ENCODE data around the gene PACS1. TPM values are rescaled to one million over a fixed set of nuclear protein-coding genes. Genes with fewer than 3 reads are reported as not detected.
"Not testable (repeated sequence)": the region's sequence is repeated elsewhere in the genome, so short reads cannot be mapped to it uniquely, and the experiment has no call there.

PACS1 gene
- total and polyA plus RNA-seq, 8 donors: 14.7 to 269 (median 51.0) TPM

- TF ChIP-seq POLR2AphosphoS5 (IDR thresholded peaks at IDR 0.05): peak in 1 of 3 donors; percentile 51
- TF ChIP-seq CTCF (IDR thresholded peaks at IDR 0.05): no peak
- no peak for TF ChIP-seq POLR2A (IDR thresholded peaks at IDR 0.05)
- no peaks in the 10 kb centered on the region for H3K36me3 ChIP-seq
- 7 to 16% (median 10%) methylated on average over 3 of the region's 3 CpGs for WGBS, 5 donors
- peak overlapping the region in 2 of 5 donors; percentile 31 to 64 for H3K27ac ChIP-seq
- peak in 1 of 2 donors; percentile 39 for DNase-seq
- peaks cover 32 to 87% (median 61%) of the 10 kb centered on the region in 4 donors for H3K4me1 ChIP-seq
- H3K27me3 ChIP-seq: no peaks in the 10 kb centered on the region
- H3K4me3 ChIP-seq: no peak overlapping the region
- H3K9me3 ChIP-seq: no peaks in the 10 kb centered on the region
- intact Hi-C loops (cut with DNase I; ENCODE audit: low total_unique reads): no loop called here
These were observed 42.8 kb downstream of the PACS1 start for GRCh38 chr11:66112601-66113499.

GRCh38 chr11:66114957-66115356 lies 44.9 kb downstream of the PACS1 start:
- H3K4me3 ChIP-seq; intact Hi-C loops (cut with DNase I; ENCODE audit: low total_unique reads); H3K36me3 ChIP-seq; H3K27me3 ChIP-seq; DNase-seq; H3K9me3 ChIP-seq: not testable (repeated sequence)
- peak overlapping the region in 4 of 5 donors; percentile 17 to 73 (median 25) for H3K27ac ChIP-seq
- 43 to 69% (median 59%) methylated on average over 3 of the region's 3 CpGs for WGBS, 5 donors
- peaks cover 44 to 99% (median 71%) of the 10 kb centered on the region in 4 donors for H3K4me1 ChIP-seq

GRCh38 chr11:66115638-66116301 lies 45.7 kb downstream of the PACS1 start:
- H3K4me1 ChIP-seq: peaks cover 44 to 92% (median 70%) of the 10 kb centered on the region in 4 donors
- H3K27ac ChIP-seq: peak overlapping the region; percentile 17 to 73 (median 29)
- intact Hi-C loops (cut with DNase I; ENCODE audit: low total_unique reads): no loop called here
- H3K36me3 ChIP-seq: no peaks in the 10 kb centered on the region
- no peaks in the 10 kb centered on the region for H3K27me3 ChIP-seq
- H3K4me3 ChIP-seq: peak overlapping the region in 1 of 4 donors; percentile 15
- peak in 1 of 2 donors; percentile 43 for DNase-seq
- WGBS, 5 donors: 15 to 31% (median 21%) methylated on average over 8 of the region's 8 CpGs
- TF ChIP-seq CTCF (IDR thresholded peaks at IDR 0.05) (no peak), POLR2AphosphoS5 (IDR thresholded peaks at IDR 0.05) (no peak), EP300 (IDR thresholded peaks at IDR 0.05) (no peak), POLR2A (IDR thresholded peaks at IDR 0.05) (no peak)
- no peaks in the 10 kb centered on the region for H3K9me3 ChIP-seq

- H3K4me1 ChIP-seq: peaks cover 44 to 82% (median 66%) of the 10 kb centered on the region in 4 donors
- TF ChIP-seq POLR2A (IDR thresholded peaks at IDR 0.05) (no peak), CTCF (IDR thresholded peaks at IDR 0.05) (no peak), EP300 (IDR thresholded peaks at IDR 0.05) (no peak), POLR2AphosphoS5 (IDR thresholded peaks at IDR 0.05) (no peak)
These were observed 46.7 kb downstream of the PACS1 start for GRCh38 chr11:66116576-66117361.

More at GRCh38 chr11:66116576-66117361, 46.7 kb downstream of the PACS1 start:
- no peak for DNase-seq
- Histone ChIP-seq H3K27ac (peak overlapping the region in 2 of 5 donors; percentile 1 to 73), H3K27me3 (no peaks in the 10 kb centered on the region), H3K9me3 (no peaks in the 10 kb centered on the region), H3K36me3 (no peaks in the 10 kb centered on the region), H3K4me3 (no peak overlapping the region)
- intact Hi-C loops (cut with DNase I; ENCODE audit: low total_unique reads): no loop called here
- WGBS, 5 donors: 60 to 71% (median 64%) methylated on average over 7 of the region's 7 CpGs

Data from stomach (tissue), 9 donors.